GM23338 (cell line): ENCODE measurements around the gene SIGLEC9. TPM values are rescaled to one million over a fixed set of nuclear protein-coding genes. Genes with fewer than 3 reads are reported as not detected.

Experiments used
- ATAC-seq: fragments of 200-7000 bp; cut with Tn5 transposase; 3 replicates; pipeline ENCODE4 v1.9.1; 2020
- DNase-seq: peaks from one replicate; pipeline ENCODE4 v3.0.0-alpha.2; 2015; ENCODE audit warnings: low spot score
- H2AFZ ChIP-seq: fragments of 200-600 bp; sonication (generic); 2 replicates; pipeline ENCODE4 v1.8.0; 2016; ENCODE audit warnings: antibody characterized with exemption, mild to moderate bottlenecking, moderate library complexity
- H3F3A ChIP-seq: fragments of 200-600 bp; sonication (generic); replicated peaks from 2 replicates; pipeline ENCODE4 v1.8.0; 2017; ENCODE audit warnings: antibody characterized with exemption, mixed run types, low read depth
- H3K27ac ChIP-seq: fragments of 200-600 bp; sonication (generic); 2 replicates; pipeline ENCODE4 v1.6.1; 2016; ENCODE audit warnings: low read depth
- H3K27me3 ChIP-seq: fragments of 200-600 bp; sonication (generic); 2 replicates; pipeline ENCODE4 v1.8.0; 2016; ENCODE audit warnings: mild to moderate bottlenecking, mixed run types, moderate library complexity; ENCODE audit not compliant: insufficient read depth
- H3K36me3 ChIP-seq: fragments of 200-600 bp; sonication (generic); 2 replicates; pipeline ENCODE4 v1.8.0; 2016; ENCODE audit warnings: mild to moderate bottlenecking; ENCODE audit not compliant: insufficient read depth
- H3K4me1 ChIP-seq: fragments of 200-600 bp; sonication (generic); 2 replicates; pipeline ENCODE4 v1.8.0; 2016; ENCODE audit warnings: mild to moderate bottlenecking, moderate library complexity; ENCODE audit not compliant: insufficient read depth
- H3K4me2 ChIP-seq: fragments of 200-600 bp; sonication (generic); 2 replicates; pipeline ENCODE4 v1.7.1; 2017; ENCODE audit warnings: mixed run types
- H3K4me3 ChIP-seq: fragments of 200-600 bp; sonication (generic); 2 replicates; pipeline ENCODE4 v1.6.1; 2016; ENCODE audit warnings: mixed run types
- H3K79me2 ChIP-seq: fragments of 200-600 bp; sonication (generic); replicated peaks from 2 replicates; pipeline ENCODE4 v1.8.0; 2017; ENCODE audit warnings: mild to moderate bottlenecking; ENCODE audit not compliant: insufficient read depth
- H3K9me2 ChIP-seq: fragments of 200-600 bp; sonication (generic); 2 replicates; pipeline ENCODE4 v1.8.0; 2017; ENCODE audit not compliant: insufficient read depth
- H4K20me1 ChIP-seq: fragments of 200-600 bp; sonication (generic); replicated peaks from 2 replicates; pipeline ENCODE4 v1.8.0; 2017; ENCODE audit warnings: mild to moderate bottlenecking; ENCODE audit not compliant: insufficient read depth
- H3K27ac Mint-ChIP-seq: 2 replicates; pipeline ENCODE4 v1.8.0; 2020; ENCODE audit warnings: inconsistent platforms, mild to moderate bottlenecking, moderate library complexity, mixed read lengths
- H3K27me3 Mint-ChIP-seq: 3 replicates; pipeline ENCODE4 v1.8.0; 2022; ENCODE audit warnings: low read depth, mild to moderate bottlenecking, moderate library complexity, mixed read lengths, inconsistent platforms; ENCODE audit not compliant: insufficient read depth, poor library complexity
- H3K36me3 Mint-ChIP-seq: 3 replicates; pipeline ENCODE4 v1.8.0; 2021; ENCODE audit warnings: low read depth, mild to moderate bottlenecking, inconsistent platforms, moderate library complexity, mixed read lengths
- H3K4me1 Mint-ChIP-seq: 3 replicates; pipeline ENCODE4 v1.8.0; 2020; ENCODE audit warnings: mild to moderate bottlenecking, inconsistent platforms, mixed read lengths
- H3K4me3 Mint-ChIP-seq: 3 replicates; pipeline ENCODE4 v1.8.0; 2021; ENCODE audit warnings: moderate library complexity, mild to moderate bottlenecking, inconsistent platforms, mixed read lengths
- H3K9me3 Mint-ChIP-seq: 3 replicates; pipeline ENCODE4 v1.8.0; 2020; ENCODE audit warnings: moderate library complexity, mild to moderate bottlenecking, inconsistent platforms, mixed read lengths
- CREB1 ChIP-seq: fragments of 250-450 bp; sonication (Bioruptor Pico); IDR thresholded peaks from 2 replicates; pipeline ENCODE4 v1.5.0; 2020; ENCODE audit warnings: low read depth, mild to moderate bottlenecking, moderate library complexity
- ETS1 ChIP-seq: IDR thresholded peaks from 2 replicates; pipeline ENCODE4 v1.6.1; 2016; ENCODE audit warnings: antibody characterized with exemption
- EZH2 ChIP-seq: fragments of 200-600 bp; sonication (generic); IDR thresholded peaks from one replicate; pipeline ENCODE4 v1.8.0; 2017; ENCODE audit warnings: antibody characterized with exemption, mild to moderate bottlenecking, low read depth; ENCODE audit not compliant: unreplicated experiment
- EZH2phosphoT487 ChIP-seq: fragments of 200-600 bp; sonication (generic); IDR thresholded peaks from one replicate; pipeline ENCODE4 v1.8.1; 2018; ENCODE audit warnings: antibody characterized with exemption; ENCODE audit not compliant: unreplicated experiment
- JUNB ChIP-seq: IDR thresholded peaks from one replicate; pipeline ENCODE4 v1.6.1; 2016; ENCODE audit warnings: antibody characterized with exemption; ENCODE audit not compliant: unreplicated experiment
- NANOG ChIP-seq: IDR thresholded peaks from 2 replicates; pipeline ENCODE4 v1.6.1; 2016; ENCODE audit warnings: antibody characterized with exemption, borderline replicate concordance
- POLR2AphosphoS5 ChIP-seq: IDR thresholded peaks from 2 replicates; pipeline ENCODE4 v1.6.1; 2016; ENCODE audit warnings: antibody characterized with exemption, low read depth
- REST ChIP-seq: IDR thresholded peaks from one replicate; pipeline ENCODE4 v1.6.1; 2018; ENCODE audit warnings: antibody characterized with exemption; ENCODE audit not compliant: unreplicated experiment
- STAT1 ChIP-seq: IDR thresholded peaks from one replicate; pipeline ENCODE4 v1.6.1; 2016; ENCODE audit warnings: antibody characterized with exemption; ENCODE audit not compliant: unreplicated experiment
- ZNF114 ChIP-seq: fragments of 250-450 bp; sonication (Bioruptor Pico); IDR thresholded peaks from 2 replicates; pipeline ENCODE4 v1.5.0; 2020; ENCODE audit warnings: mild to moderate bottlenecking, moderate library complexity
- ZNF331 ChIP-seq: fragments of 250-450 bp; sonication (Bioruptor Pico); IDR thresholded peaks from 2 replicates; pipeline ENCODE4 v1.5.0; 2020; ENCODE audit warnings: low read depth, mild to moderate bottlenecking, moderate library complexity
- polyA plus RNA-seq: library from polyadenylated mRNA; unstranded; fragments of >200 nt; fragmentation: Nextera tagmentation; extraction: Ambion mirVana; gene quantifications from 2 replicates; pipeline ENCODE4 v1.2.1, GENCODE V29; 2016
- total RNA-seq: library from RNA; depleted of rRNA; stranded (reverse); fragments of >200 nt; shearing (Covaris generic); gene quantifications from 2 replicates; pipeline ENCODE4 v1.2.3, GENCODE V29; 2014

The SIGLEC9 gene
- total and polyA plus RNA-seq, 2 experiments from 2014 or later: not detected

- no peak for TF ChIP-seq REST
- no peak for TF ChIP-seq ETS1
- TF ChIP-seq CREB1 (CRISPR knock-in tag): no peak
- TF ChIP-seq EZH2phosphoT487: no peak
- TF ChIP-seq JUNB: no peak
These were observed 39.5 kb downstream of the SIGLEC9 start (continued) for GRCh38 chr19:51164215-51164614.

- H3K4me1 ChIP-seq: no peaks in the 10 kb centered on the region
- no peak for ATAC-seq
- DNase-seq: no peak
- no peak overlapping the region for H3K4me2 ChIP-seq
- no peak overlapping the region for H3K27ac ChIP-seq
- H4K20me1 ChIP-seq: no peaks in the 10 kb centered on the region
- no peak overlapping the region for H3K4me3 ChIP-seq
- no peaks in the 10 kb centered on the region for H3F3A ChIP-seq
- H3K4me3 Mint-ChIP-seq: no peak overlapping the region
- H3K27ac Mint-ChIP-seq: no peak overlapping the region
- H3K4me1 Mint-ChIP-seq: no peaks in the 10 kb centered on the region
- peaks cover 4% of the 10 kb centered on the region for H3K27me3 Mint-ChIP-seq
- H3K79me2 ChIP-seq: no peaks in the 10 kb centered on the region
- peaks cover 25% of the 10 kb centered on the region for H3K9me3 Mint-ChIP-seq
- no peaks in the 10 kb centered on the region for H3K36me3 ChIP-seq
- no peaks in the 10 kb centered on the region for H3K9me2 ChIP-seq
- H2AFZ ChIP-seq: no peak overlapping the region
- H3K36me3 Mint-ChIP-seq: peaks cover 11% of the 10 kb centered on the region; the same call in 2 of the 3 replicates
- no peaks in the 10 kb centered on the region for H3K27me3 ChIP-seq
- no peak for TF ChIP-seq NANOG
- no peak for TF ChIP-seq CREB1 (CRISPR knock-in tag)
- TF ChIP-seq JUNB: no peak
- no peak for TF ChIP-seq STAT1
- TF ChIP-seq EZH2phosphoT487: no peak
- no peak for TF ChIP-seq EZH2
- no peak for TF ChIP-seq ZNF114 (CRISPR knock-in tag)
- no peak for TF ChIP-seq ZNF331 (CRISPR knock-in tag)
- no peak for TF ChIP-seq ETS1
- TF ChIP-seq REST: no peak
- no peak for TF ChIP-seq POLR2AphosphoS5
These were observed 42.3 kb downstream of the SIGLEC9 start for GRCh38 chr19:51166846-51167490.
